ENCODE measurements around the gene ATXN2.

DNA sequence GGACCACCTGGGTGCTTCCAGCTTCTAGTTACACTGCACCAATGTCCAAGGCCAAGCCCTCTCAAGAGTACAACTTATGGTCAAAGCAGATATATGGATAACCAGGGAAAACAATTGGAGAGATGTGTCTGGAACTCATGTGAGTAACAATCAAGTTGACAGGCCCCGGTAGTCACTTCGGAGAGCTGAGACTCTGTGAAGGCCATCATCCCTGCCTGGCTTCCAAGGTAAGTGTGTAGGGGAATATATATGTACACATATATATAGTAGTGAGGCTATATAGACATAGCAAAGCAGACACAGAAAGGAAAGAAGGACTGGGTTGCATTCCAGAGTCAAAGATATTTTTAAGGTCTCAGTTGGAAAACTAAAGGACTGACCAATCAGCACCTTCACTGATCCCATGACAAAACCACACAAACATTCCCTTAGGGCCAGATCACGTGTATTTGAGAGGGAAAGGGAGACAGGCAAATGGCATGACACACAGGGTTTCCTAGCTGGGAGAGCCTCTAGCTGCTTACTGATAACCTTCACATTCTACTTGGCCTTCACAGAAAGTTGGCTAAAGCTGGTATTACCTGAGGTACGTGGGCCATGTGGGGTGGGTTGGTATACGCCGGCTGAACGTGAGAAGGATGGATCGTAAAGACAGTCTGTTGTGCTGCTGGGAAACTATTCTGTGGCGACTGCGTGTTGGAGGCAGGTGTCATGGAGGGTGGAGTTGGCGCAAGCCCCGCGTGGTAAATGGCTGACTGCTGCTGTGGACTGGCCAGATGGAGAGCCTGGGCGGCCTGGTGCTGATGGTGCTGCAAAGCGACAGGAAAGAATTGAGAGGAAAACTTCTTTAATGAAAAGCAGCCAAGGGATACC lies 143.4 kb downstream of the ATXN2 start:
- no peak for TF ChIP-seq POLR2A (IDR thresholded peaks at IDR 0.05)
- TF ChIP-seq, protein P1, sequence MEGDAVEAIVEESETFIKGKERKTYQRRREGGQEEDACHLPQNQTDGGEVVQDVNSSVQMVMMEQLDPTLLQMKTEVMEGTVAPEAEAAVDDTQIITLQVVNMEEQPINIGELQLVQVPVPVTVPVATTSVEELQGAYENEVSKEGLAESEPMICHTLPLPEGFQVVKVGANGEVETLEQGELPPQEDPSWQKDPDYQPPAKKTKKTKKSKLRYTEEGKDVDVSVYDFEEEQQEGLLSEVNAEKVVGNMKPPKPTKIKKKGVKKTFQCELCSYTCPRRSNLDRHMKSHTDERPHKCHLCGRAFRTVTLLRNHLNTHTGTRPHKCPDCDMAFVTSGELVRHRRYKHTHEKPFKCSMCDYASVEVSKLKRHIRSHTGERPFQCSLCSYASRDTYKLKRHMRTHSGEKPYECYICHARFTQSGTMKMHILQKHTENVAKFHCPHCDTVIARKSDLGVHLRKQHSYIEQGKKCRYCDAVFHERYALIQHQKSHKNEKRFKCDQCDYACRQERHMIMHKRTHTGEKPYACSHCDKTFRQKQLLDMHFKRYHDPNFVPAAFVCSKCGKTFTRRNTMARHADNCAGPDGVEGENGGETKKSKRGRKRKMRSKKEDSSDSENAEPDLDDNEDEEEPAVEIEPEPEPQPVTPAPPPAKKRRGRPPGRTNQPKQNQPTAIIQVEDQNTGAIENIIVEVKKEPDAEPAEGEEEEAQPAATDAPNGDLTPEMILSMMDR (IDR thresholded peaks at IDR 0.05 in 4 of 5, conservative IDR thresholded peaks at IDR 0.05 in 1 of 5), result no peak
